Amniotic stem cell (primary cell): Measurements from ENCODE around the gene OPCML.

Experiments used
- DNase-seq: peaks from one replicate; lab custom pipeline; 2025; lab: John Stamatoyannopoulos, UW

Gene OPCML

GRCh38 chr11:133072858-133073582, 459.3 kb downstream of the OPCML start:
- no peak for DNase-seq

GRCh38 chr11:133072378-133072777, 459.9 kb downstream of the OPCML start:
- DNase-seq: no peak

DNA sequence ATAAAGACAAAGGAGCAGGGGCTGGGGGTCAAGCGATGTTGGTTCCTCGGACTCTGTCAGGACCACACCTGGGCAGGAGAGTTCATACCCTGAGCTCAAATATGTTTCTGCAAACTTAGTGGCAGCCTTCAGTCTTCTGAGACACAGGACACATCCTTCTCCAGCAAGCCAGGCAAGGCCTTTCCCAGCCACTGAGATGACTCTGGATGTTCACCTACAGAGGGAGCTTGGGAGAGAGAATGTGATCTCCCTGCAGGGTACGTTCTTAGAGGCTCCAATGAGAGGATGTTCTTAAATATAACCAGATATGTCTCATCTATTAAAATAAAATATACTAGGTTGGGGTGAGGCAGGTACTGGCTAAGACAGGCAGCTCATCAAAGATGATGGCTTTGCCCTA, 461.5 kb downstream of the OPCML start:
- no peak for DNase-seq

- DNase-seq: no peak
These were observed 462.1 kb downstream of the OPCML start for GRCh38 chr11:133070021-133070713.

DNA sequence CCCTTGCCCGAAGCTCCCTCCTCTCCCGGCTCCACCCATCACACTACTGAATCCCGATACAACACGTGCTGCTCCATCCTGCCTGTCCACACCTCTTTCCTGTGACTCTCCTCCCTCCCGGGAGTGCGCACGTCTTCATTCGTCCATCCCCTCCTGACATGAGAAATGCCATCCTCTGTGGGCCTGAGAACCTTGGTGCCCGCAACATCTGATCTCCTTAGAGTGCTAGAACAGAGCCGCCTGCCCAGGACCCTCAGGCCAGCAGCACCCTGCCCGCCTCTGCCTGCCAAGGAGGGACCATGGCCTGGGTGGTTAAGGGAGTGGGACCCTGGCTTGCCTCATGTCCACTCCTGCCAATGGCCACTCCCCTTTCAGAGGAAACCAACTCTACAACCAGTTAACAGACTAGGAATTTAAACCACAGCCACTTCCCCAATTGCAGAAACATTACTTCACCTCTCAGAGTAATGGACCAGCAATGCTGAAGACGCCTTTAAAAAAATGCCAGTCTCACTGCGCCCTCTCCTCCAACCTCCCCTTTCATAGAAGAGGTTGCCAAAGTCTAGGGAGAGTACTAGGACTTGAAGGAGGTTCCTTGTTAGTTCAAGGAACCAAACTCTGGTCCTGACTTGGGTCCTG, 466.3 kb downstream of the OPCML start:
- no peak for DNase-seq

DNA sequence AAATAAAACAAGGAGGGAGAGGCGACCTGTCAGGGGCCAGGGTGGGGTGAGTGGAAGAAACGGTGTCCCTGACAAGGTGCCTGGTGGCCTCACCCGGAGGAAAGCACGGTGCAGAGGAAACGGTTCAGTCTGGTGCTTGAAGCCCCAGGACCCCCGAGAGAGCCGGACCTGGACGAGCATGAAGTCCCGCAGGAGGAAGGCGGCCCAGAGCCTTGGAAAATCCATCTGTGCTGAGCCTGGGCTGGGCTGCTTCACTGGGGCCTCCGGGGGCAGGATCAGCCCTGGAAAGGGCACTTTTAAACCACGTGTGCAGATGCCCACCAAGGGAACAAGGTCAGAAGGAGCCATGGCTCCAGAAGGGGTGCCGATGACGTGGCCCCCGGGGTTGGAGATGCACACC, 467.3 kb downstream of the OPCML start:
- DNase-seq: no peak

GRCh38 chr11:133064152-133064877, 468.0 kb downstream of the OPCML start:
- peak; percentile 56 for DNase-seq

DNA sequence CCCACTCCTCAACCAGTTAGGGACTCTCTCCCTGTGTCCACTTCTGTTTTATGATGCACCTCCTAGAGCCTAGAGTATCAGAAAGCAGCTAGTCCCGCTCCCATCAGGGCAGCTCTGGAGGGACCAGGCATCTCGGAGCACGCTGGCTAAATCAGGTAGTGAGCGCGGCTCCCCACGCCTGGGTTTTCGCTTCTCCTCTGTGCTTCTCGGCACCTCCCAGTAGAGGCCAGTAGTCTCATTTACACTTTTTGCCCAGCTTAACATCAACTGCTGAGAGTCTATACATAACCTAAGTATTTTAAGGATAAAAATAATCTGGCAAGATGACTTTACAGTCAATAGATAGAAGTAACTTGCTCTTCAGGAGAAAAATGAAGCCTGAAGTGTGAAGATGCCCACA, 473.8 kb downstream of the OPCML start:
- no peak for DNase-seq

DNA sequence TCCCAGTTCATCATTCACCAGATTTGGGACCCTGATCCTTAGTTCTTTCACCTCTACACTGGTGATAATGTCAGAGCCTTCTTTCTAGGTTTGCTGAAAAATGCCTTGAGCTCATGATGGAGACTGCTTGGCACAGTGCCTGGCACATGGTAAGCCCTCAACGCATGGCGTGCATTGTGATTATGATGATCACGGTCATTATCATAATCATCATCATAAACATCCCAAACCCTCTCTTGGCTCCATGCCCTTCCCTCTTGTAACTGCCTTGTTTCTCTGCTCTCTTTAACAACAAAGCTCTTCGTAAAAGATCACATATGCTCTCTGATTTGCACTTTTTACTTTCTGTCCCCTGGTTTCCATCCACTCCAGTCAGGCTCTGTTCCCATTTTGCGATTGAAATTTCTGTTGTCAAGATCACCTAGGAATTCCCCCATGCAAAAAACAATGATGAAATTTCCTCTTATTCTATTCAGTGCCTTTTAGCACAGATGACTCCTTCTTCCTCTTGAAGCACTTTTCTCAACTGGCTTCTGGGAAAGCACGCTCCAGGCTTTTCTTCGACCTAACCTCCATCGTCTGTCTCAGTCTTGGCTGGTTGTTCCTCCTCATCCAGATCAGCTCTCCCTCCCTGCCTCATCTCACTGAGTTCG, 479.1 kb downstream of the OPCML start:
- DNase-seq: no peak

GRCh38 chr11:133052537-133052936, 479.8 kb downstream of the OPCML start:
- no peak for DNase-seq

- DNase-seq: no peak
These were observed 482.9 kb downstream of the OPCML start for GRCh38 chr11:133049244-133050019.

GRCh38 chr11:133048270-133048669, 484.0 kb downstream of the OPCML start:
- no peak for DNase-seq

GRCh38 chr11:133047771-133048115, 484.6 kb downstream of the OPCML start:
- DNase-seq: no peak

DNA sequence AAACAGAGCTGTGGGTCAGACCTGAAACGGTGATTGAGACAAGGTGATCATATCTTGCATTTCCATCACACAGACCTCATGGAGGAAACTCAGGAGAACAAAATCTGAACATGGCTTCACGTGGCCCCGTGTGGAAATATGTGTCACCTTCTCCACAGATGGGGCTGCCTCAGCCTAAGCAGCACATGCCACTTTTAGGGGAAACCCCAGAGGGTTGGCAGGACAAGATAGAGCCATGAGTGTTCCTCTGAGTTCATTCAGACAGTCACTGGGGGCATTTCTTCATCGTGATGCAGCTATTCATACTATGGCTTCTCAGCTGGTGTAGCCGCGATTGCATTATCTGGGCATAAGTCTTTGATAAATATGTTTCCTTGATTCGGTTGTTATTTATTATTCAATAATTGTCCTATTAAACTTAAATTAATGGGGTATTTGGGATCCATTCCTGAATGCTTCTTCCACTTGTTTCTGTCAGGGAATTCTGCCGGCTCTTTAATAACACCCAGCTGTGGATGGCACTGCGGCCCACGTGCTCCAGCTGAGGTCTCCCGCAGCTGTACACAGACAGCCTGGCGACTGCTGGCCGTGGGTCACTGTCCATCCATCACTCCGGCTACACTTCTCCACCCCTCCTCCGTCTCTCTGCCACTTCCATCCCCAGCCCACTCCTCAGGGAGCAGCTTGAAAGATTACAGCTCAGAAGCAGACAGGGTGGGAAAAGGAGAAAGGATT, 485.1 kb downstream of the OPCML start:
- no peak for DNase-seq

GRCh38 chr11:133046252-133046651, 486.0 kb downstream of the OPCML start:
- DNase-seq: no peak

- DNase-seq: no peak
These were observed 490.1 kb downstream of the OPCML start for GRCh38 chr11:133041928-133042882.

DNA sequence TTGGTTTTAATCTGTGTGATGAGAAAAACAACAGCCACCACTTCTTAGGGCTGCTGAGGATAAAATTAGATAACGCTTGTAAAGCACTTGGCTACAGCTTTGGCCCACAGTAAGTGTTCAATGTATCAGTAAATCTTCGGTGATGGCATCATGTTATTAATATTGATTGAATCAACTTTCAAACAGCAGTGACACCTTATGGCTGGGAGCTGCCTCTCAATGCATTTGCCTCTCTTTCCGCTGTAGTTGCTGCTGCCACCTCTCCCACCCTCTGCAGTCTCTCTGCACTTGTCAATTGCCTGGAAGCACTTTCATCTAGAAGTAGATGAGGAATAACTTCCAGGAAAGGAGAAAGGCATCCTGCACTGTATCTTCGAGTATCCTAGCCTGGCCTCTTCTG, 491.1 kb downstream of the OPCML start:
- DNase-seq: no peak

DNA sequence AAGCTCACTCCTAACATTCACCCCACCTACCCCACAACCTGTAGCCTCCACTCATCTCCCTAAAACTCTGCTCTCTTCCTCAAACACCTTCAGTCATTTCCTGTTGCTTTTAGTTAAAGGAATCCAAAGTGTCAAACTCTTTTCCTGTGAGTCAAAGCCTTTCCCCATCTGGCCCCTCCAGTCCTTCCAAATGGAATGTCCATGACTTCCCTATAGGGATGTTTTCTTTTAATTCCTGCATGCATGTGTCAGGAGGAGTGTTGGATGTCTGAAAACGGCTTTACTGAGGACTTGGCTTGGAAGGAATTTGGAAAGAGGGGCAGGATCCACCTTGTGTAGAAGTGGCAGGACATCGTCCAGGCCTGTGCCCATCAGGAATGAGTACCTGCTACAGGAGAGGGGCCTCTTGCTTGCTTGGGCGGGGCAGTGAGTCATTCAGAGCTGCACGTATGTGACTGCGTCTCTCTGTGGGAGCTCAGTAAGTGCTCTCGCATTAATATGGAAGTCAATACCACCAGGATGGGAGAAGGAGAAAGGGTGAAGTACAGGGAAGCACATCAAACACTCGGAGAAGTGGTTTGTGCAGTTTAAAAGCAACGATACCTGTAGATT, 491.9 kb downstream of the OPCML start:
- DNase-seq: no peak

DNA sequence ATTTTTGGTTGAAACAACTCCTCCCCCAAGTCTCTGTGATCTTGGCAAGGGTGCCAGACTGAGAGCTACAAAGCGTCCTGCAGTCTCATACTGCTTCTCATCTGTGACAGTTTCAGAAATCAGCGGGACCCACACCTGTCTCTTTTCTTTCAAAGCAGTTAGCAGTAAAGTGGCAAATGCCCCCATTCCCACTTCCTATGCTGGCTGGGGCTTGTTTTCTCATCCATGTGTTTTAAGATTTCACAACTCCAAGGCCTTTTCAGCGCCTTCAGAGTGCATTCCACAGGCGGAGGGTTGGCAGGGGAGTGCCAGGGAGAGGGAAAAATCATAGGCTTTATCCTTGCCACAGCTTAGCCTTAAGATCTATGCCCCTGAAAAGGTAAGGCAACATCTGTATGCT, 493.5 kb downstream of the OPCML start:
- no peak for DNase-seq
